NCI-H748 treated with DMSO at 0.1 percent for 48 hours (cell line): ENCODE results near the gene CROCC2.

Experiments used
- DNase-seq: peaks from one replicate; lab custom pipeline; 2025; lab: John Stamatoyannopoulos, UW

The CROCC2 gene

GRCh38 chr2:240956171-240956934, 50.2 kb downstream of the CROCC2 start:
- DNase-seq, result no peak

DNA sequence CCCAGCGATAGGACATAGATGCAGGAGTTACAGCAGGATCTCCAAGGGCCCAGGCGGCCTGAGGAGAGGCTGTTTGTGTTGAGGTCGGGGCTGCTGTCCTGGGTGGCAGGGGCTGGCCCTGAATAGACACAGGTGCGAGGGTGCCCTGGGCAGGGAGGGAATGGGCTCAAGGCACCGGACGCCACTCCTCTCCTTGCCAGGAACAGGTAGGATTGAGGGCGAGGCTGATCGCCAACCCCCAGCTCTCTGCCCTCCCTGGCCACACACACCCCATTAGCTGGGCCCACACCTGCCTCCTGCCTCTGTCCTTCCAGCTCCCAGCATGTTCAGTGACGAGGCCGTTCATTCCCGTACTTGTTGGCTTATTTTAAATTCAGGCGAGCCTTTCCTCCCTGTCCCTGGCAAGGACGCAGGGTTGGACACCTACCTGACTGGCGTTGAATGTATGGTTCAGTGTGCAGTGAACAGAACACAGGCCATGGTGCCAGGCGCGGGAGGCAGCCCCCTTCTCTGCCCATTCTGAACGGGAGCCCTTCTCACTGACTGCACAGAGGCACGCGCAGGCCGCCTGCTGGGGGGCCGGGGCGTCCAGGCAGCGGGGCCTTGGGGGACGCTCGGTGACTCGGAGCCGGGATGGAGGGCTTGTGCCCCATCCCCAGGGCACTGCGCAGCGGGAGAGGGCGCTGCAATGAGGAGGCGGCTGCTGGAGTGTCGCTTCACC, 51.0 kb downstream of the CROCC2 start:
- no peak for DNase-seq

DNA sequence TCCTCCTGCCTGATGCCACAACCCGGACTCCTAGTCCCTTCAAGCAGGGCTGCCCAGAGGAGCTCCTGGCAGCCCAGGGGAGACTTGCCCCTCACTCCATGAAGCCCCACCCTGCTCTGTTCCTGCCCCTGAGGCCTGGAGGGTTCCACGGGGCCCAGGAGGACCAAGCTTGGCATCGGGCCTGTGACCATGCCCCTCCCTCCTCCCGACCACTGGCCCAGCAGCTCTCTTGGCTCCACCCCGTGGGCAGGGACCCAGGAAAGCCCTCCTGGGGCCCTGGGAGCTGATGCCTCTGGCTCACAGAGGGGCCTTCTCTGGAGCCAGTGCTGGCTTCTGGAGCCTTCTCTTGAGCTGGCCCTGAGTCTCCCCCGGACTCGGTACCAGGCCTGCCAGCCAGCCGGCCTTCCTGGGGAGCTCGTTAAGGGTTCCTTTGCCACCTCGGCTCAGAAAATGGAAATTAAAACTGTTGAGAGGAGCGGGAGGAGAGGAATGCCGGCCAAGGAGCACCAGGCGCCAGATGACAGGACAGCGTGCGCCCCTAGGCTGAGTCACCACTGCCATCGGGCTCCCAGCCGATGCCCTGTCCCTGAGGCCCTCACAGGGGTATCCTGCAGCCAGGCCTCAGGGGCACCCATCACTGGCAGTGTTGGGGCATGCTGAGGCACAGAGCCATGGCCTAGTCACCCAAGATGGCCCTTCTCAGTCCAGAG, 51.7 kb downstream of the CROCC2 start:
- DNase-seq, result no peak

DNA sequence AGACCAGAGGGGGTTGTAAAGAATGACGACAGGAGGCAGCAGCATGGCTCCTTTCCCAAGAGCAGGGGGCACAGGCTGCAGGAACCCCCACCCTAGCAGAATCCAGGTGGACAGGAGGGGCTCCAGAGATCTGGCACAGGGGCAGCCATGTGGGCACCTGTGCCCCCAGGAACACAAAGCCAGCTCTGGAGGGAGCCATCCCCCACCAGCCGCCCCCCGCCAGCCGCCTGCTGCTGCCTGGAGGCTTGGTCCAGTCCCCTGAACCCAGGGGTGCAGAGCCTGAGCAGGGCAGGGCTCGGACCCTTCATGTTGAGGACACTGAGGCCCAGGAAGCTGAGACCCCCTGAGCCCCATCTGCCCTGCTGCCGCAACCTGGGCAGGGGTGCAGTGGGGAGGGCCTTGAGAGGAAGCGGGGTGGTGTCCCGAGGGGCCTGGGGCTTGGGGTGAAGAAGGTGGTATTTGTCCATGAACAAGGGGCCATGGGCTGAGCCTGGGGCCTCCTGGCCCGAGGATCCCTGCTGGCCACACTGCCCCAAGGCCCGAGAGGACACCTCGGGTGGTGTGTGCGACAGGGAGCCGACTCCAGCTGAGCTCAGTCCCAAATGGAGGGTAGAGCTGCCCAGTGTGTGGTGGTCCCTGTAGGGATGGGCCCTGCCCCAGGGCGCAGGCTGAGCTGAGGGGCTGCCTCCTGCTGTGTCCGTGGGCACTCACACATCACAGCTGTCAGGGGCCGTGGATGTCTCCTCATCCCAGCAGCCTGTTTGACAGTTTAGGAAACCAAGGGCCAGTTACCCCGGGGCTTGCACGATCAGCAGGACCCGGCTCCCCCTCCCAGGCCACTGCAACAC, 52.5 kb downstream of the CROCC2 start:
- DNase-seq, result no peak

DNA sequence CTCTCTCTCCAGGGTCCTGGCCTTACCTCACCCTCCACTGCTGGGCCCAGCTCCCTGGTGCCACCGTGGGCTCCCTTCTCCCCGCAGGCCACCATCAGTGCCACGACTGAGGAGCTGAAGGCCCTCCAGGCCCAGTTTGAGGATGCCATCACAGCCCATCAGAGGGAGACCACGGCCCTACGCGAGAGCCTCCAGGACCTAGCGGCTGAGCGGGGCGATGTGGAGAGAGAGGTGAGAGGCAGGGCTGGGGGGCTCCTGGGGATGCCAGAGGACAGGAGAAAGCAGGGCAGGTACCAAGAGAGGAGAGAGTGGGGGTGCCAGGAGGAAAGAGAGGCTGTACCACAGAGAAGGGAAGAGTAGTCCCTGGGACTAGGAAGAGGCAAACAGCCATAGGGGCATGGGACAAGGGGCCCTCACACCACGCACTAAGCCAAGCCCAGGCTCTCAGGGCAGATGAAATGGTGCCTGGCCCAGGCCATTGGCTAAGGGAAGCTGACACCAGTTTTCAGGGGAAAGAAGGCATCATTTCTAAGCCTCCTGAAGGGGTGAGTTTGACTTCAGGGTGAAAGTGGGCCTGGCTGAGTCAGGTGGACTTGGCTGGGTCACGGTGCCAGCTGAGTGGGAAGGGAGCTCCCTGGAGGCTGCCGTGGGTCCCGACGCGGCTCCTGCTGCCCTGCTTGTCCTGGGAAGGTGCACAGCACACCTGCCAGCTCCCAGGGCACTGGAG, 53.2 kb downstream of the CROCC2 start:
- no peak for DNase-seq

DNA sequence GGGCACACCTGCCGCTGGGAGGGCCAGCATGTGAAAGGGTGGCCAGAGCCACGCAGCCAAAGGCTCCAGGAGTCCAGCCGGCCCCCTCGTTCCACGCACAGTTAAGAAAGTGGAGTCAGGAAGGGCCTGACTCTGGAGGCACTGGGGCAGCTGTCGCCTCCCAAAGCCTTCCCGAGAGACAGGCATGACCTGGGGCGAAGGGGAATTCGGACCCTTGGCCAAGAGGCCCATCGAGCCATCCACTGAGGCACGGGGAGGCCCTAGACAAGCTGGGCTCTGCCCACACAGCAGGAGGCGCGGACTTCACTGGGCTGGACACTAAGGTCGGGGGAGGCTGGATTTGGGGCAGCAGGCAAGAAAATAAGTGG, 53.8 kb downstream of the CROCC2 start:
- no peak for DNase-seq

DNA sequence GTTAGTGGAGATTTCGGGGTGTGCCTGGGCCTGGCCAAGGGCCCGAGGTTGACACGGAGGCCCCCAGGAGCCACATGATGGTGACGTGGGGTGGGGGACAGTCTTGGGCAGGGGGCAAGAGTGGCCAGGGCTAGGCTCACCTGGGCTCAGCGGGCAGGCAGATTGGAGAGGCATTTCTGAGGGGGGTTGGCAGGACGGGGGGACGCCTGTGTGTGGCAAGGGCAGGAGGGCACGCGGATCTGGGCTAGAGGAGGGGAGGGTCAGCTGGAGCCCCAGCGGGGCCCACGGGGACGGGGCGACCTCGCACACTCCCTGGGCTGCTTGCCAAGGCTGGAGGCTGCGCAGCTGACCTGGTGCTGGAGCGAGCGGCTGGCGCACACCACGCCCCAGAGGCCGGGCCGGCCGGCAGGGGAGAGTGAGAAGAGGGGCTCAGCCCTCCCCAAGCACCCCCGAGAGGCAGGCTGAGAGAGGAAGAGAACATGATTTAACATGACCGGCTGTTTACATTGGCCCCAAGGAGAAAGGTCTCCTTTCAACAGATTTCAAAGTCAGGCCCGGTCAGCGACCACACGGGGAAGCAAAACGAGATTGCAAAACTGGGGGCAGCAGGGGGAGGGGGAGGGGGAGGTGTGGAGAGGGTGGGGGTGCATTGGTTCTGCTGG, 54.3 kb downstream of the CROCC2 start:
- DNase-seq, result no peak

DNA sequence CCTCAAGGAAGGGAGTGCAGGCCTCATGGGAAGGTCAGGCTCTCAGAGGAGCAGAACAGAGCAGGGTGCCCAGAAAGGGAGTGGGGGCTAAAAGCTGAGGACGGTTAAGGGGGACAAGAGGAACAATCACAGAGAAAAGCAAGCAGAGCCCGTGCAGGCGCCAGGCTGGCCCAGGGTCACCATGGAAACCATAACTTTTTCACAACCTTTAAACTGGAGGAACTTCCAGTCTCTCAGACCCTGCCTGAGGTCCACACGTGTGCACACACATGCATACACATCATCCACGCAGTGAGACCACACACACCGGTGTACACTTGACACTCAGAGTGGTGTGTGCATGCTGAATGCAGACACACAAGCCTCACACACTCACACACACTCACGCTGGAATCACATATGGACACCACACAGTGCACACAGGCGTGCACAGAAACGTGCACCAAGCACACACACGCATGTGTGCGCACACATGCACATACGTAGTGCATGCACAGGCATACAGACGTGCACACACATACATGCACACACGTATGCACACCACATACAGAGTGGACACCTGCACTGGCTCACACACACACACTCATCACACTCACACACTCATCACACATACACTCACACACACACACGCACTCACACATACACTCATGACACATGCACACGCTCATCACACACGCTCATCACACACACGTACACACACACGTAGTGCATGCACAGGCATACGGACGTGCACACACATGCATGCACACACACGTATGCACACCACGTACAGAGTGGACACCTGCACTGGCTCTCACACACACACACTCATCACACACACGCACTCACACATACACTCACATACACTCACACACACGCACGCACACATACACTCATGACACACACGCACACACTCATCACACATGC, 55.1 kb downstream of the CROCC2 start:
- no peak for DNase-seq

DNA sequence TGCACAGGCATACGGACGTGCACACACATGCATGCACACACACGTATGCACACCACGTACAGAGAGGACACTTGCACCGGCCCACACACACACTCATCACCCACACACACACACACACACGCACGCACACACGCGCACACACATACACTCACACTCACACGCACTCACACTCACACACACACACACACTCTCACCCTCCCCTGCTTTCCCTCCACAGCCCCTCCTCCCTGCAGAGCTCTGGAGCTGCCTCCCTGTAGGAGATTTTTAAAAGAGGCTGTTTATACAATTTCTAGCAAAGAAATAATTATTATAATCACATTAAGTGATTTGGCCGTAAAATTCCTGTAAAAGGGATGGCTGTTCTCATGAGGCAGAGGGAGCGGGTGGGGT, 55.8 kb downstream of the CROCC2 start:
- DNase-seq, result no peak

DNA sequence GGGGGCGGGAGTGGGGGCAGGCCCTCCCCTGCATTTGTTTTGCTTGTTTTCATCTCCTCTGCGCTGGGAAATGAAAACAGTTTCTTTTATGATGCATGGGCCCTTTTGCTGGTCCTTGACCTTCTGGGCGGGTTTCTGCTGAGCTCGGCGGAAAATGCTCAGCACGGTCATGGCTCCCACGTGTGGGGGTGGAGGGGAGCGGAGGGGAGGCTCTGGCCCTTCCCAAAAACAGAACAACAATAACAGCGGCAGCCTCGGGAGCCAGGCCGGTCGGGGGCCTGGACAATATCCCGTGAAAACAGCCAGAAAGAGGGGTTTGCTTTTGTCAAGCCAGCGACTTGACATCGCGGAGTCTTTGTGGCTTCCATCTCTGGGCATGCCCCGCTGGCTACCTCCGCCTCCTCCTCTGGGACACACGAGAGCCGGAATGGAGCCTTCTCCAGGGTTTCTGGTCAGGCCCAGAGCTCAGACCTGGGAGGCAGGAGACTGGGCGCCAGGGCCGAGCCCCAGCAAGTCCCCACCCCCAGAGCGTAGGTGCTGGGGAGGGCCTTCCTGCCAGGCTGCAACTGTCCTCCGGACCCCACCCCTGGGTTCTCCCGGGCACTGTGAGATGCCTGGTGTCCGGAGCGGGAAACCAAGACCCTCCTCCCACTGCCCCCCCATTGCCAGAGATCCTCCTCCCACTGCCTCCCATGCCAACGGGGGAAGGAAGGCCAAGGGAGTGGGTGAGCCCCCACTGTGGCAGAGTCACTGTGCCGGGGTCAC, 56.3 kb downstream of the CROCC2 start:
- DNase-seq, result peak; percentile 32

DNA sequence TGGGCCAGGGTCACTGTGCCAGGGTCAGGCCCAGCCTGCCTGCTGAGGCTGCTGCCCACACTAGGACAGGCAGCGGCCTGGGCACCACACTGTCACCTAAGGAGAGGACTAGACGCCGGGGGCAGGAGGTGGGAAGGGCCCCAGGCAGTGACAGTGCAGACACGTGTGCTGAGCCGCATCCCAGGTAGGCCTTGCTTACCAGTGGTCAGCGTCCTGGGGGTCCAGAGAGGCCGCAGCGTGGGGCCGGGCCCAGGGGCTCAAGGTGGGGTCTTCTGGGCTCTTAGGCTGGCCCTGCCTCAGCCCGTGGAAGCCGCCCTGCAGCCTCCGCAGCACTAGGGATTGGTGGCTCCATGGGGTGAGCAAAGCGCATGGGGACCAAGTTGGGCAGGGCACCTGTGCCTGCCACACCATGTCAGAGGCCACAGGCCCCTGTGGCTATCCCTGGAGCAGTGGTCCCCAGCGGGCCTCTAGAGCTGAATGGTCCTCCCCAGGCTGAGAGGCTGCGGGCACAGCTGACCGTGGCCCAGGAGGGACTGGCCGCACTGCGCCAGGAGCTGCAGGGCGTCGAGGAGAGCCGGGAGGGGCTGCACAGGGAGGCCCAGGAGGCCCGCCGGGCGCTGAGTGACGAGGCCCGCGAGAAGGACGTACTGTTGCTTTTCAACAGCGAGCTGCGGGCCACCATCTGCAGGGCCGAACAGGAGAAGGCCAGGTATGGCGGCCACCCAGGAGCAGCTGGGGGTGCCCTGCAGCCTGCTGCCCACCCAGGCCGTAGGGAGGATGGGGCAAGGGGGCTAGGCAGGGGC, 57.1 kb downstream of the CROCC2 start:
- no peak for DNase-seq

GRCh38 chr2:240963868-240964703, 58.0 kb downstream of the CROCC2 start:
- DNase-seq, result no peak

GRCh38 chr2:240964704-240965295, 58.7 kb downstream of the CROCC2 start:
- no peak for DNase-seq

DNA sequence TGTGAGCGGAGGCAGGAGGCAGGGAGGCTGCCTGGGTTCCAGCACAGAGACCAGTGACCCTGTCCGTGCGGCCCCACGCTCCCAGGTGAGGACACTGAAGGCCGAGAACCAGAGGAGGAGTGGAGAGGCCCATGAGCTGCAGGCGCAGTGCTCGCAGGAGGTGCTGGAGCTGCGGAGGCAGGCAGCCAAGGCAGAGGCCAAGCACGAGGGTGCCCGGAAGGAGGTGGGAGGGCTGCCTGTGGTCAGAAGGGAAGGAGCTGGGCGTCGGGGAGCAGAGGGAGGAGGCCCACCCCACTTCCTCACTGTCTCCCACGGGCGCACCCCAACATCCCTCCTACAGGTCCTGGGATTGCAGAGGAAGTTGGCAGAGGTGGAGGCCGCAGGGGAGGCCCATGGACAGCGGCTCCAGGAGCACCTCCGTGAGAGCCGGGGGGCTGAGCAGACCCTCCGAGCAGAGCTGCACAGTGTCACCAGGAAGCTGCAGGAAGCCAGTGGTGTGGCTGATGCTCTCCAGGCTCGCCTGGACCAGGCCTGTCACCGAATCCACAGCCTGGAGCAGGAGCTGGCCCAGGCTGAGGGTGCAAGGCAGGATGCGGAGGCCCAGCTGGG, 59.3 kb downstream of the CROCC2 start:
- DNase-seq, result no peak

GRCh38 chr2:240965905-240966456, 59.8 kb downstream of the CROCC2 start:
- DNase-seq, result no peak

DNA sequence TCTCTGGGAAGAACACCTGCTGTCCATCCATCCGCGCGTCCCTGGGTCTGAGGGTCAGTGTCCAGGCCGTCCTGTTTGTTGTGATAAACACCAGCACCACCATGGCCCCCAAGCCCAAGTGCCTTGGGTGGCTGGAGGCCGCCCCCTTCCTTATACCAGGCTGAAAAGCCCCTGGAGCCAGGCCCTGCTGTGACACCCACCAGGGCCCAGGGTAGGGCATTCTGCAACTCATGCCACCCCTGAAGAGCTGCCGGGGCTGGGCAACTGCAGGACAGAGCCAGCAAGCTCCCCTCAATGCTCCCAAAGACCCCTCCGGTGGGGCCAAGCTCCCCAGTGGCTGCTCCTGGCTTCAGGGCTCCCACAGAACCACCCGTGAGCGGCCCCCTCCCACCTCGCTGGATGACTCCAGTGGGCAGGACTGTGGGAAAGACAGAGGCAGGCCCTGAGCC, 60.3 kb downstream of the CROCC2 start:
- no peak for DNase-seq
